K562 (cell line): Measurements from ENCODE around the gene COL21A1.

ENCODE experiments used
- CTCF ChIP-seq, 3 experiments: IDR thresholded peaks in 2 of 3; conservative IDR thresholded peaks in 1 of 3; 2 replicates each; pipeline ENCODE4 v1.5.1; 2011 to 2012; ENCODE audit warnings: low read length in 3 of 3, mild to moderate bottlenecking in 3 of 3, control low read depth in 2 of 3, improper control_type of control experiment in 1 of 3, inconsistent platforms in 1 of 3, low read depth in 1 of 3, mixed read lengths in 1 of 3, moderate library complexity in 1 of 3; ENCODE audit not compliant: insufficient read depth in 2 of 3
- MTA3 ChIP-seq: fragments of 450-650 bp; formaldehyde crosslinking; IDR thresholded peaks from 2 replicates; pipeline ENCODE4 v1.6.1; 2017; ENCODE audit warnings: mild to moderate bottlenecking, borderline replicate concordance
- NCOR1 ChIP-seq: fragments of 450-650 bp; IDR thresholded peaks from 2 replicates; pipeline ENCODE4 v1.6.1; 2016; ENCODE audit warnings: mild to moderate bottlenecking, moderate library complexity
- TAF7 ChIP-seq: fragments of 450-650 bp; IDR thresholded peaks from 2 replicates; pipeline ENCODE4 v1.6.1; 2016; ENCODE audit warnings: missing genetic modification characterization, missing compliant biosample characterization
- ZNF57 ChIP-seq: fragments of 450-650 bp; formaldehyde crosslinking; IDR thresholded peaks from 2 replicates; pipeline ENCODE4 v1.4.0; 2020; ENCODE audit warnings: mild to moderate bottlenecking, moderate library complexity

DNA sequence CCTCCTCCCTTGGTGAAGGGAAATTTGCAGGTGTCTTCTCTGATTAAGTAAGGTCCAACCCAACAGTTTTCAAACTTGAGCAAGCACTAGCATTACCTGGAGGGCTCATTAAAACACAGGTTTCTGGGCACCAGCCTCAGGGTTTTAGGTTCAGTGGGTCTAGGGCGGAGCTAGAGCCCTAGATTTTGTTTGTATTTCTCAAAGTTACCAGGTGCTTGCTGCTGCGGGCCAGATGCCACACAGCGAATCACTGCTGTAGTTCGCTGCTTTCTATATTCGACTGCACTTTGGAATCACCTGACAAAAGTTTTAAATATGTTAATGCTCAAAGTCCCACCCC is 869 bp downstream of the COL21A1 start:
- TF ChIP-seq TAF7 (tag): no peak
- TF ChIP-seq ZNF57: no peak
- TF ChIP-seq NCOR1: no peak
- no peak for TF ChIP-seq MTA3
- TF ChIP-seq CTCF (IDR thresholded peaks at IDR 0.05 in 2 of 3, conservative IDR thresholded peaks at IDR 0.05 in 1 of 3; ENCODE audit: insufficient read depth in 2 of 3, low read depth in 1 of 3, low read length in 3 of 3): no peak
